Activated naive CD8-positive, alpha-beta T cell treated with anti-CD3 and anti-CD28 coated beads for 36 hours (primary cell): ENCODE results near the gene PRDM16. TPM values are rescaled to one million over a fixed set of nuclear protein-coding genes. Genes with fewer than 3 reads are reported as not detected.
"Not testable (repeated sequence)": the region's sequence is repeated elsewhere in the genome, so short reads cannot be mapped to it uniquely, and the experiment has no call there.

Experiments used
- DNase-seq: peaks from one replicate; pipeline ENCODE4 v3.0.0; 2021
- H3K27ac Mint-ChIP-seq: one replicate; pipeline ENCODE4 v1.8.0; 2022; ENCODE audit warnings: mild to moderate bottlenecking, moderate library complexity, mixed read lengths
- H3K27me3 Mint-ChIP-seq: one replicate; pipeline ENCODE4 v1.8.0; 2022; ENCODE audit warnings: mild to moderate bottlenecking, mixed read lengths
- H3K36me3 Mint-ChIP-seq: one replicate; pipeline ENCODE4 v1.8.0; 2021; ENCODE audit warnings: mild to moderate bottlenecking, mixed read lengths
- H3K4me1 Mint-ChIP-seq: one replicate; pipeline ENCODE4 v1.8.0; 2021; ENCODE audit warnings: mixed read lengths
- H3K4me3 Mint-ChIP-seq: one replicate; pipeline ENCODE4 v1.8.0; 2022; ENCODE audit warnings: mild to moderate bottlenecking, moderate library complexity, mixed read lengths
- H3K9me3 Mint-ChIP-seq: one replicate; pipeline ENCODE4 v1.8.0; 2022; ENCODE audit warnings: mixed read lengths
- total RNA-seq, 2 experiments: library from RNA; stranded (reverse); gene quantifications; one replicate each; pipeline ENCODE4 v1.2.3, GENCODE V29; 2021

Gene PRDM16
- total RNA-seq, 2 experiments from 2014 or later: 0.06 to 0.12 TPM

DNA sequence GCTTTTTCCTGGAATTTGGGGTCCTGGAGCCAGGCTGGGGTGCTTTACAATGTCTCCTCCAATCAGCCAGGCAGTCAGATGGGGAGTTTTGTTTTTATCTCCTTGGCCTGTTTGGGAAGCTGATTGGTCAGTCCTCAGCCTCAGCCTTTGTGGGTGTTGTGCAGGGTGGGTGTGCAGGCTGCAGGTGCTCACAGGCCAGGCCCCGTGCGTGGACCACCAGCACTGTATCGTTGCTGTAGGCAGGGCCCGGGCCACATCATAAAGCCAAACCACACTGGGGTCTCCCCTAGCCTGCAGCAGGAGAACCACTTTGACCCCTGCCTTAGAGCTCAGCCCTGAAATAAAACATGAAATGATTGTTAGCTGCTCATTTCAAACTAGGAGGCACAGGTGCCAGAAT is 8.6 kb downstream of the PRDM16 start:
- Mint-ChIP-seq H3K4me3 (no peak overlapping the region), H3K27ac (no peak overlapping the region), H3K9me3 (no peaks in the 10 kb centered on the region), H3K4me1 (peaks cover 4% of the 10 kb centered on the region), H3K27me3 (peaks cover 49% of the 10 kb centered on the region), H3K36me3 (no peaks in the 10 kb centered on the region)
- no peak for DNase-seq

DNA sequence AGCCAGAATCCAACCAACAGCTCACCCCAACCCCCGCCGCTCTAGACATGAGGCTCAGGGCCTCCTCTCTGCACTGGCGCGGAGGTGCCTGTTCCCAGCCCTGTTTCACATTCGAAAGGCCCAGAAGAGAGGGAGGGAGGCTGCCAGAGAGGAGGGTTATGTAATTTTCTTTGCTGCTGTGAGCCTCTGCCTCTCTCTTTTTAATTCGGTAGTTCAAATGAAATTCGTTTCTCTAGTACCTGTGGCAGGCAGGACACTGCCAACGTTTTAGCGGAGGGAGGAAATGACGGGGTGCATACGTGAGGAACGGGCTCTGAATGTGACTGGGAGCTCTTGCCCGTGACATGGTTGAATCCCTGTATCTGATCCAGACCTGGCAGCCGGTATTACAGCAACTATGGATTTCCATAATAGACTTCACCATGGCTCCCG is 9.4 kb downstream of the PRDM16 start:
- DNase-seq: no peak
- Mint-ChIP-seq H3K4me3 (no peak overlapping the region), H3K9me3 (no peaks in the 10 kb centered on the region), H3K4me1 (peaks cover 4% of the 10 kb centered on the region), H3K36me3 (no peaks in the 10 kb centered on the region), H3K27ac (no peak overlapping the region), H3K27me3 (peaks cover 44% of the 10 kb centered on the region)

DNA sequence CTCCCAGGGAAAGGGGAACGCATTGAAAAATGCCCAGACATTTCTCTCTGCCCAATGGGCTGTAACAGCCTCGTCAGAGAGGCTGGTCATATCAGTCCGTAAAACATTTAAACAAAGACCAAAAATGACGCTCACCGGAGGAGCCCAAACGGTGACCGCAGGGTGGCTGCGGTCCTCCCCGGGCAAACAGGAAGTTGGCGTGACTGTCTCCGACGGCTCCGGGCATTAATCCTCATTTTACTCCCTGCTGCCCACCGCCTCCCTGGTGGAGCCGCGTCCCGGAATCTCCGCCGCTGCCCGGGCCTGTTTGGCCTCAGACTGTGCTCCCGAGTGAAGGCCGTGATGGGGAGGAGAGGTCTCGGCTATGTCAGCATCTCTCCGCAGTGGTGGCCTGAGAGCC is 9.9 kb downstream of the PRDM16 start:
- no peak overlapping the region for H3K4me3 Mint-ChIP-seq
- H3K27ac Mint-ChIP-seq: no peak overlapping the region
- peaks cover 4% of the 10 kb centered on the region for H3K4me1 Mint-ChIP-seq
- H3K36me3 Mint-ChIP-seq: no peaks in the 10 kb centered on the region
- DNase-seq: no peak
- H3K27me3 Mint-ChIP-seq: peaks cover 44% of the 10 kb centered on the region
- H3K9me3 Mint-ChIP-seq: no peaks in the 10 kb centered on the region

DNA sequence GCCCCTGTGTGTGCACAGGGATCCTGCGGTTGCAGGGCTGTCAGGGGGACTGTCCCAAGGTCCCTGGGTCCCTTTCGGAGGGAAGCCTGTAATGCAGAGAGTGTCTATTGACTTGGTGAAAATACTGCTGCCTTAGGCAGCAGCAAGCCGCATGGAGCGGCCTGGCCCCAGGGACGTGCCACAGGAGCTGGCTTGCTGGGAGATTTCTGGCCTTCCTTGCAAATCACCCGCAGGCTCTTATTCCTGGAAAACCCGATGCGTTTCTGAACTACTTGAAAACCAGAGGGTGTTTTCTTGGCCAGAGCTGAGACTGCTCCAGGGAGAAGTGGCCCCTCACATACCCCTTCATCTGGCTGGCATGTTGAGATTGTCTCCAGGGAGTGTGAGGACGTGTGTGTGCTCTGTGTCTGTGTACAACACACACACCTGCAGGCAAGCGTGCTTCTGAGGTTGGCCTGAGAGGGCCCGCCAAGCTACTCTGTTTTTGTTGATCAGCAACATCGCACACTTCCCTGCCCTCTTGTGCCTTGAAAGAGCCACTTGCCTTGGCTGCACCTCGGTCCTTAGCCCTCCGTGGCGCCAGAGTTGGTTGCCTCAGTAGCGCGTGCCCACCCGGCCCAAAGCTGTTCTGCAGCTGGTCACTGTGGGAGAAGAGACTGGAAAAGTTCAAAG is 10.5 kb downstream of the PRDM16 start:
- Mint-ChIP-seq H3K27me3 (peaks cover 38% of the 10 kb centered on the region), H3K4me1 (peaks cover 4% of the 10 kb centered on the region), H3K36me3 (no peaks in the 10 kb centered on the region), H3K27ac (no peak overlapping the region), H3K9me3 (no peaks in the 10 kb centered on the region), H3K4me3 (no peak overlapping the region)
- DNase-seq: no peak

DNA sequence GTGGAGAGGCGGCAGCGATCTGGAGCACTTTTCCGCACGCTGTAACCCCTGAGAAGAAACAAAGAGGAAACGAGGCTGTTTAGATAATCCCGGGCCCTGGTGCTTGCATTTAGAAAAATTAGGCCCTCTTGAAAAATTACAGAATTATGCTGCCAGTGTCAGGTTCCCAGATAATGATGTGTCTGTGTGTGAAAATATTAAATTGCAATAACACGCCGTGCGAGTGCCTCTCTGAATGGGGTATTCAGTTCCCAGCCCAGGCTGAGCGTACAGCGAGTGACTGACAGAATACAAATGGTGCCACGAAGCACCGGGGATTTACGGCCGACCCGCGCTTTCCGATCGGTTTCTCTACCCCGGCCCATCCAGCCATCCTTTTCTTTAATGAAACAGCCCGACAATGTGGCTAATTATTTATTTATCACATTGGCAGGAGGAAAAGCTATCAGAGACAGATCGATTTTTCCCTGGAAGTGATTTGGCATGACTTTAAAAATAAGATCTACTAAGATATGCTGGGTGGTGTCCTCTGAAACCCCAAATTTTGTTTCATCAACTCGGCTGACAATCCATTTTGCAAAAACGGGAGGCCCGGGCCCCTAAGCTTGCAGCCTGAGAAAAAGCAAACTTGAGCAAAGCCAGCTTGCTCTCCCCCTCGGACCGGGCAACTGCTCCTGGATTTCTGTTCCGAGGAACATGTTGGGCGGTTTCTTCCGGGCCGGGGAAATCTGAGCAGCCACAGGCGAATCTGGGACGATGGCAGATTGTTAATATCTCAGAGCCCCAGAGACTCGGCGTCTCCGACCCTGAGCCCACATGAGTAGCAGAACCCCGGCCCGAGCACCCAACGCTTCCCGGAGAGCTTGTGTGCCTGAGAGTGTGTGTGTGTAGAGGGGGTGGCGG is 11.3 kb downstream of the PRDM16 start:
- Mint-ChIP-seq H3K4me1 (peaks cover 4% of the 10 kb centered on the region), H3K27me3 (peaks cover 36% of the 10 kb centered on the region), H3K36me3 (no peaks in the 10 kb centered on the region), H3K4me3 (no peak overlapping the region), H3K27ac (no peak overlapping the region), H3K9me3 (no peaks in the 10 kb centered on the region)
- no peak for DNase-seq

DNA sequence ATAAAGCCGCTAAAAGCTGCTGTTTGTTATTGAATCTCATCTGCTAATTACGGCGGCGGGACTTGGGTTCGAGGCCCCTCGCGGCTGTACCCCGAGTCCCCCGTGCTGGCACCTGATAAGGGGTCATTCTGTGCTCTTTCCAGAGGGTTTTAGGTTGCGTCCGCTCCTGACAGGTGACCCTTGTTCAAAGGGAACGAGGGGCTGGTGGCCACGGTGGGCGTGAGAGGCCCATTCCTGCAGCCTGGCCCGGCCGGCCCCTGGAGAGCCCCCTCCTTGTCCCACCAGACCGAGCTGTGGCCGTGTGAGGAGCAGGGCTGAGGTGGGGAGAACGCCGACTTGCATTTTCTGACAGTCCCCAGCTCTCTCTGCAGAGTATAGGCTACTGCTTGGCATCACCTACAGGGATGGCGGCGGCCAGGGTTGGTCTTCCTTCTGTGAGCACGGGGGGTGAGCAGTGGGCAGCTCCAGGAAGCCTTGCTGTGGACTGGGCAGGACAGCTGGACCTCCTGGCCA is 12.2 kb downstream of the PRDM16 start:
- H3K9me3 Mint-ChIP-seq: no peaks in the 10 kb centered on the region
- peaks cover 30% of the 10 kb centered on the region for H3K27me3 Mint-ChIP-seq
- H3K27ac Mint-ChIP-seq: no peak overlapping the region
- H3K4me3 Mint-ChIP-seq: no peak overlapping the region
- H3K36me3 Mint-ChIP-seq: no peaks in the 10 kb centered on the region
- peaks cover 4% of the 10 kb centered on the region for H3K4me1 Mint-ChIP-seq
- no peak for DNase-seq

DNA sequence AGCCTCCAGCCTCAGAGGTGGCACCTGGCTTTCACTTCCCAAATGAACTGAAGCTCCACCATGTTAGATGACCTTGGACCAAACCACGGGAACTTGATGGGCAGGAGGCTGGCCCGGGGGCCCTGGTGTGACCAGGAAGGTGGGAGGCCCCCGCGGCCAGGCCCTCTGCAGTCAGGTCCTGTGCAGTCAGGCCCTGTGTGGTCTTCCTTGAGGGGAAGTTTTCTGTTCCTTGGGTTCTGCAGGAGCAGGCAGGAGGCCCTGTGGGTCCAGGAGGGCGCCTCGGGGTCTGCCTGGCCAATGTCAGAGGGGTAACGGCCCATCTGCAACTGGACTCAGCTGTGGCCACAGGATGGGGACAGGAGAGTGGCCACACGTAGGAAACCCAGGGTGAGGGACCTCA is 13.0 kb downstream of the PRDM16 start:
- H3K27me3 Mint-ChIP-seq: peaks cover 25% of the 10 kb centered on the region
- H3K4me3 Mint-ChIP-seq: no peak overlapping the region
- H3K4me1 Mint-ChIP-seq: peaks cover 4% of the 10 kb centered on the region
- H3K27ac Mint-ChIP-seq: no peak overlapping the region
- H3K36me3 Mint-ChIP-seq: no peaks in the 10 kb centered on the region
- no peaks in the 10 kb centered on the region for H3K9me3 Mint-ChIP-seq
- no peak for DNase-seq

DNA sequence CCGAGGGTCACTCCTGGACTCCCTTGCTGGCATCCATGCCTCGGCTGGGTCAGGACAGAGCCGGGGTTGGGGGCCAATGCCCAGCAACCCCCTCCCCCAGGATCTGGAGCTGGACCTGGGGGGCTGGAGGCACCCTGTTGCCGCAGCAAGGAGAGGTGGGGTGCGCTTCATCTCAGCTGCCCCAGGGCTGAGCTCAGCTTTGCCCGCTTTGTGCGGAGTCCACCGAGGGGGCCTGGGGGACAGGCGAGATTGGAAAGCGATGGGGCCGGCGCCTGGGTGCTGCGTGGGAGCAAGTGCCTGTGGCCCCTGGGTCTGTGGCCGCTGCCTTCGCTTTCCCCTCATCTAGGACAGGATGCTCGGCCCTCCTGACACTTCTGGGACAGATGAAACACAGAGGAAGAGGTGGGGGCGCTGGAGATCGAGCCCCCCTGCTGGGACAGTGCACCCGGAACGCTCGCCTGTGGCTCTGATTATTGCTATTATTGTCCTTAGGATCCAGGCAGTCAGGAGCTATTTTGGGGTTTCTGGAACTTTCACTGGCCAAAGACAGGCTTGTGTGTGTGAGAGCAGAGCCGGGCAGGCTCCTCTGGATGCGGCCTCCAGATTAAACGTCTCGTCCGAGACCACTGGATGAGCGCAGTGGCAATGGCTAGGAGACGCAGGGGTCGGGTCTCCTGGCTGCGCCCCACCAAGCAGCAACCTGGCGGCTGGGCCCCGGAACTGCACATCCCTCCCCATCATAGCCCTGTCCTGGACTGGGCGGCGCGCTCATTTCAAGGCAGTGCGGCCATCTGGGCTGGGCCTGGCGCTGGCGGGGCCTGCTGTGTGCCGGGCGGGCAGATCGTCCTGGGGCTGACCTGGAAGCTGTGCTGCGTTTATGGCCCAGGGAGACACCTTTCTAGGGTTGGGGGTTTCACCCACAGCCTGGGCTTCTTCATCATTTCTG is 13.8 kb downstream of the PRDM16 start:
- H3K27ac Mint-ChIP-seq: no peak overlapping the region
- peaks cover 19% of the 10 kb centered on the region for H3K27me3 Mint-ChIP-seq
- H3K4me3 Mint-ChIP-seq: no peak overlapping the region
- no peaks in the 10 kb centered on the region for H3K9me3 Mint-ChIP-seq
- DNase-seq: no peak
- peaks cover 4% of the 10 kb centered on the region for H3K4me1 Mint-ChIP-seq
- no peaks in the 10 kb centered on the region for H3K36me3 Mint-ChIP-seq

DNA sequence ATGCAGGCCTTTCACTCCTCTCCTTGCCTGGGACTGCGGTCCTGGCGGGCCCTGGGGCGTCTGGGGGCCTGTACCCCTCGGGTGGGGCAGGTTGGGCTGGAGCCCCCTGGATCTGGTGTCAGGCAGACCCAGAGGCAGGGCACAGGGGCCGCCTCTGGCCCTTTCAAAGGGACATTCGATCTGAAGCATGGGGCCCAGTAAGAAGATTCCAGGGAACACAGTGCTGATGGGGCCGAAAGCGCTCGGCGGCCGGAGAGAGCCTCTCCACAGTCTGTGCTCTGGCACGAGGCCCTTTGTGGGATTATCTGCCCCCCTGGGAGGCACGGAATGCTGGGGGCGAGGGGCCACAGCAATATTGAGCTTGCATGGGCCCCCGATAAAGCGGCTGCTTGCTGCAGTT is 15.2 kb downstream of the PRDM16 start:
- H3K36me3 Mint-ChIP-seq: no peaks in the 10 kb centered on the region
- H3K27me3 Mint-ChIP-seq: peaks cover 8% of the 10 kb centered on the region
- H3K4me3 Mint-ChIP-seq: no peak overlapping the region
- no peak overlapping the region for H3K27ac Mint-ChIP-seq
- no peaks in the 10 kb centered on the region for H3K9me3 Mint-ChIP-seq
- no peaks in the 10 kb centered on the region for H3K4me1 Mint-ChIP-seq
- DNase-seq: no peak

DNA sequence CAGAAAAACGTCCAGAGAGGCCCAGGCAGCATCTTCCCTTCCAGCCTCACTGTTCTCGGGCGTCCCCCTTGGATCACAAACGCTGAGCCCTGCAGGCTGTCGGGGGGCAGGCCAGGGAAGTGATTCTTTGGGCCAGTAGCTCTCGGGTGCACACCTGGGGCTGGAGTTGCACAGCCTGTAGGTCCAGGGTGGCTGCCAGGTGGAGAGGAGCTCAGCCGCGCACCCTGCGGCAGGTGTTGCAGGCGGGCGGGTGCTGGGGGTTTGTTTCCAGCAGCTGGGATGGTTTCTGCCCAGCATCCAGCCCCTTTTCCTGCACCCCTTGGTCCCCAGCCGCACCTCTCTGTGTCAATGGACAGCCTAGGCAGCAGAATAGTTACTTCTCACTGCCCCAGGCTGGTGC is 15.7 kb downstream of the PRDM16 start:
- Mint-ChIP-seq H3K27me3 (peaks cover 2% of the 10 kb centered on the region), H3K36me3 (no peaks in the 10 kb centered on the region), H3K27ac (no peak overlapping the region), H3K4me1 (no peaks in the 10 kb centered on the region), H3K9me3 (no peaks in the 10 kb centered on the region), H3K4me3 (no peak overlapping the region)
- no peak for DNase-seq

DNA sequence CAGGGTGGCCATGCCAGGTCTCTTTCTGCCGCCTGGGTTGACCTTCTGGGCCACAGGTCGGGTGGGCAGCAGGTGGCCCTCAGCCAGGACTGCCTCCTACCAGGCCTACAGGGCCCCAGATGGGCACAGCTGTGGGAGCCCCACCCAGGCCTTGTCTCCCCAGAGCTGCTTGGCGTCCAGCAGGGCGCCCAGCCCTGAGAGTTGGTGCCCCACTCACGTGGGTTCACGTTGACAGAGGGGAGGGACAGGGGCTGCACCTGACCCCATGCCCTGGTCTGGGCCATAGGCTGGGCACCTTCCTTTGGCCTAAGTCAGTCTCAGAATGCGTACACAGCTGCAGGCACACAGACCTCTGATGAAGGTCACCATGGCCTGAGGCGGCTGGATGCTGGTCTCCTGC is 16.7 kb downstream of the PRDM16 start:
- no peak overlapping the region for H3K4me3 Mint-ChIP-seq
- H3K27ac Mint-ChIP-seq: no peak overlapping the region

DNA sequence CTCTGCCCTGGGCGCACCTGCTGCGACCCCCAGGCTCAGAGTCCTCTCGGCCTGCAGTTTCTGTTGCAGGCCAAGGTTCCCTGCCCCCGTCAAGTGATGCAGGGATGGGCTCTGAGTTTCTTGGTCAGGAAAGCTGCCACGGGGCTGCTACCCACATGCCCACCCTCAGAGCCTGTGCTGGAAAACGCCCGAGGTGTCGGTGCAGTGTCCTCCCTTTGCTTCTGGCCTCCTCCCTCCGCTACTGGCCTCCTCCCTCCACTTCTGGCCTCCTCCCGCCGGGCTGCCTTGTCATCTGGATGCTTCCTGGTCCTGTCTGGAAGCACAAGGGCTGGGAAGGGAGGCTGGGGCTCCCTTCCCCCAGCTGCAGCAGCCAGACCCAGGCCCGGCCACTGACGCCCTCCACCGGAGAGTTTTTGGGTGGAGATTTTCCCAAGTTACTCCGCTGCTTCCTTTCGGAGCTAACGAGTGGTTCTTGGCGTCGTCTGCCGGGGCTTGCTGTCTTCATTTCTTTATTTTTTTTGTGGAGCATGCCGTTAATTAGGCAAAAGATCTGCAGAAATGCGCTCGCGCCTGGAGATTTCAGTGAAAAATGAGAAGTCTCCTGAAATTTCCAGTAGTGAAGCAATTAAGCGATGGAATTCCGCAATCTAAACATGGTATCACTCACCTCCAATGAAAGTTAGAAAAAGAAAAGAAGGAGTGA is 17.4 kb downstream of the PRDM16 start:
- H3K36me3 Mint-ChIP-seq: no peaks in the 10 kb centered on the region
- no peaks in the 10 kb centered on the region for H3K27me3 Mint-ChIP-seq
- no peak for DNase-seq

More for the DNA sequence above, 16.7 kb downstream of the PRDM16 start:
- Mint-ChIP-seq H3K27me3 (no peaks in the 10 kb centered on the region), H3K36me3 (no peaks in the 10 kb centered on the region), H3K9me3 (no peaks in the 10 kb centered on the region), H3K4me1 (no peaks in the 10 kb centered on the region)
- DNase-seq: no peak

DNA sequence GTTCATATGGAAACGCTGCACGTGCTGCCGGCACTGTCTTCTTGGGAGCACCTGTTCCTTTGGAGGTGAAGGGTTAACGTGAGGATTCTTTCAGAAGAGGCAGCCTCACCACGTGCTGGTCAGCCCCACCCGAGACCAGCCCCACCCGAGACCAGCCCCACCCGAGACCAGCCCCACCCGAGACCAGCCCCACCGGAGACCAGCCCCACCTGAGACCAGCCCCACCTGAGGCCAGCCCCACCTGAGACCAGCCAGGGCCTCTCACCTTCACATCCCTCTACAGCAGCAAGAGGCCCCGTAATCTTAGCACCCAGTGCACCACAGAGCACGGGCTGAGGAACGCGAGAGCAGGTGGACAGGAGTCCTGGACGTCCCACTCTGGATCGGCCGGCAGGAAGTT is 18.0 kb downstream of the PRDM16 start:
- no peak for DNase-seq
- no peaks in the 10 kb centered on the region for H3K4me1 Mint-ChIP-seq
- H3K27me3 Mint-ChIP-seq: no peaks in the 10 kb centered on the region
- H3K4me3 Mint-ChIP-seq: no peak overlapping the region
- H3K9me3 Mint-ChIP-seq: no peaks in the 10 kb centered on the region
- no peak overlapping the region for H3K27ac Mint-ChIP-seq
- no peaks in the 10 kb centered on the region for H3K36me3 Mint-ChIP-seq

More for the DNA sequence above, 17.4 kb downstream of the PRDM16 start:
- H3K4me1 Mint-ChIP-seq: no peaks in the 10 kb centered on the region
- H3K27ac Mint-ChIP-seq: no peak overlapping the region
- no peak overlapping the region for H3K4me3 Mint-ChIP-seq
- H3K9me3 Mint-ChIP-seq: no peaks in the 10 kb centered on the region

DNA sequence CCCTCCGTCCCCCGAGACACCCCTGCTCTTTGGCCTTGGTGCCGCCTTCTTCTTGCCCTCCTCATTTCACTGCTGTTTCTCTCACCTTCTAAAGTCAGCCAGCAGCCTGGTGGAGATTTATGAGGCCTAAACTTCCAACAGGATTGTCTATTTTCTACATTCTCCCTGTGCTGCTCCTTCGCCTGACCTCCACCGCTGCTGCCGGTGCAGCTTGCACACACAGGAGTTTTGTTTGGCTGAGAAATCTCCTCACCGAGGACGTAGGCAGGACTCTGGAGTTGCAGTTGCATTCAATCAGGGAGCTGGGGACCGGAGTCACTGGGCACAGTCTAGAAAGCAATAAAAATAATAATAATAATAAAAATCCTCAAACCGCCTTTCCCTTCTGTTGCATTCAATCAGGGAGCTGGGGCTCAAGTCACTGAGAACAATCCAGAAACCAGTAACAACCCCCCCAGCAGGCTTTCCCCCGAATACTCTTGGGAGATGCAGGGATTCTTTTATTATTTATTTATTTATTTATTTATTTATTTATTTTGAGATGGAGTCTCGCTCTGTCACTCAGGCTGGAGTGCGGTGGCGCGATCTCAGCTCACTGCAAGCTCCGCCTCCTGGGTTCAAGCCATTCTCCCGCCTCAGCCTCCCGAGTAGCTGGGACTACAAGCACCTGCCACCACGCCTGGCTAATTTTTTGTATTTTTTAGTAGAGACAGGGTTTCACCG is 19.1 kb downstream of the PRDM16 start:
- not testable (repeated sequence) for H3K9me3 Mint-ChIP-seq, DNase-seq, H3K27ac Mint-ChIP-seq

More for the DNA sequence above, 19.1 kb downstream of the PRDM16 start:
- not testable (repeated sequence) for H3K27me3 Mint-ChIP-seq, H3K4me1 Mint-ChIP-seq, H3K36me3 Mint-ChIP-seq, H3K4me3 Mint-ChIP-seq
